IPS-NIHi7 (cell line): ENCODE data around the gene DNMBP.

Source experiments
- DNase-seq: peaks from one replicate; pipeline ENCODE4 v3.0.0; 2012; ENCODE audit warnings: mixed read lengths; ENCODE audit errors: extremely low spot score

Gene DNMBP

DNA sequence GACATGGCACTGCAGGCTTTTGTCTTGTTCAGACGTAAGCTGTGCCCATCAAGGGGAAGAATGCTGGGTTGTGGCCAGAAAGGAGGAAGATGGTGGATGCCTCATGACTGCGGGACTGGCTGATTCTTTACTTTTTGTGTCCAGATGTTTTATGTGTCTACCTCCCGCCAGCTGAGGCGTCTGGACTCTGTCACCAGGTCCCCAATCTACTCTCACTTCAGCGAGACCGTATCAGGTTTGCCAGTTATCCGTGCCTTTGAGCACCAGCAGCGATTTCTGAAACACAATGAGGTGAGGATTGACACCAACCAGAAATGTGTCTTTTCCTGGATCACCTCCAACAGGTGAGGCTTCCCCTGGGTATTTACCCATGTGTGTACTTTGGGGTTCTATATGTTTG lies 173.8 kb downstream of the DNMBP start:
- DNase-seq = no peak

DNA sequence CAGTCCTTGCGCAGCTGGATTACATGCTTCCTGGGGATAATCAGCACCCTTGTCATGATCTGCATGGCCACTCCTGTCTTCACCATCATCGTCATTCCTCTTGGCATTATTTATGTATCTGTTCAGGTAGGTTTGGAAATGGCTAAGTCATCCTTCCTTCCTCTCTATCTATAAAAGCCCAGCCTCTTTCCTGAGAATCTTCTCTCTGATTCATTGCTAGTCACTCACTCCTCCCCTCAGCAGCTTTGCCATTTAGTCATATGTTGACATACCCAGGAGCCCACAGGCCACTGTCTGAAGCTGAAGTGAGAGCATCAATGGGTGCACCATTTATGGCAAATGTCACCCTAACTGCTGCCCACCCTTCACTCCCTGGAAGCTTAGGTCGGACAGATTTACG lies 175.3 kb downstream of the DNMBP start:
- DNase-seq = no peak

DNA sequence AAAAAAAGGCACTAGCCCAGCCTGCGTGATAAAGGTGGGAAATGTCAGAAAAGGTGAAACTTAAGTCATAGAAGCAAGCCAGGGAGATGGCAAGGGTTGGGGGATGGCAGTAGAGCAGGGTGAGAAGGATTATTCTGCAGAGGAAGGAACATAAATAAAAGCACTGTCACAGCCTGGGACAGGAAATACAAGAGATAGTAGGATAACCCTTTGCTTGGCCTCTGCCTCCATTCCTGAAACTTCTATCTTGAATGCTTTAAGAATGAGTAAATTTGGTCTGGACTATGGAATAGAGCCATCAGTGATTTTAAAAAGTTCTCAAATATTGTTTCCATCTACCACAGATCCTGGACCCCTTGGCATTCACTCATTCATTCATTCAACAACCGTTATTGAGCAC lies 177.3 kb downstream of the DNMBP start:
- no peak for DNase-seq

DNA sequence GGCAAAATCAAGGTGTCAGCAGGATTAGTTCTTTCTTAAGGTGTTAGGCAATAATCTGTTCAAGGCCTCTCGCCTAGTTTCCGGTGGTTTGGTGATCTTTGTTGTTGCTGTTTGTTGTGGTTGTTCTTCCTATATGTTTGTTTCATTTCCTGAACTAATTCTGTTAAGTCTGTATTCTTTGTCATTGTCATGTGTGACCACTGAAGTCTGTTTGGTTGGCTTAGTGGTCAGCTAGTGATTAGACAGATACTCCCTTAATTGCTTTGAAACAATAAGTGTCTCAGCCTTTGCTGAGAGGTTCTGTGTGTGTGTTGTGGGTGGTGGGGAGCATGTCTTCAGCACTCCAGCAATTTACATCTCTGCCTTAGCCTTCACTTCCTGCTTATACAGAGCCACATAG lies 181.3 kb downstream of the DNMBP start:
- DNase-seq = no peak

DNA sequence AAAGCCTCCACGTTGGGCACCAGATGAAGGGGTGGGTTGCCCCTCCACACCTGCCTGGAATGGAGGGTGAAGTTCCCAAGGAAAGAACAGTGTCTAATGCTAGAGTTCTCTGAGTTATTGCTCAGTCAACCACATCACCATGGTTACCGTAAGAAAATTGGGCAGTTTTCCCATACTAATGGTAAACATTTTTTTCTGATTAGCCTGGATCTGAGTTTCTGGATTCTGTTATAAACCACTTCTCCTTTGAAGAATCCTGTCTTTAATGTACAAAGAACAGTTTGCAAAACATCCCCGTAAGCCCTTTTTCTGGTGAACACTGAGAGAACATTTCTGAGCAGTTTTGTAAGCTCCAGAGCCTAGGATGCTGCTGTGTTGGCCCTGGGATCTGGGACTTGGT lies 181.8 kb downstream of the DNMBP start:
- no peak for DNase-seq
